A673 (cell line): ENCODE results near the gene DNAJC1.

Source experiments
- CTCF ChIP-seq: fragments of 300-800, 200-600 bp; sonication (generic); conservative IDR thresholded peaks from 2 replicates; pipeline ENCODE4 v1.5.1; 2017; ENCODE audit warnings: low read depth, mild to moderate bottlenecking, antibody characterized with exemption, low read length, moderate library complexity, mixed read lengths
- EZH2 ChIP-seq: fragments of 200-600 bp; sonication (generic); IDR thresholded peaks from 2 replicates; pipeline ENCODE4 v1.6.1; 2017; ENCODE audit warnings: borderline replicate concordance, low read depth, mild to moderate bottlenecking, mixed read lengths, antibody characterized with exemption, low read length; ENCODE audit not compliant: poor library complexity, severe bottlenecking

GRCh38 chr10:21891439-21891838 is 112.1 kb downstream of the DNAJC1 start:
- TF ChIP-seq CTCF: no peak
- no peak for TF ChIP-seq EZH2
